PC-3 (cell line): ENCODE results near the gene ACTL10. TPM values are rescaled to one million over a fixed set of nuclear protein-coding genes. Genes with fewer than 3 reads are reported as not detected.

Experiments used
- ATAC-seq: fragments of 200-7000 bp; cut with Tn5 transposase; 2 replicates; pipeline ENCODE4 v1.9.1; 2020; ENCODE audit warnings: mild to moderate bottlenecking, moderate library complexity
- BruUV-seq: library from RNA; stranded (reverse); fragments of 400-500 nt; replicated peaks from 2 replicates; lab custom pipeline; 2021; lab: Mats Ljungman, UMichigan
- CTCF ChIA-PET: fragments of 300-600 bp; sonication (Branson Sonifier 250); formaldehyde crosslinking; loops from one replicate; lab custom pipeline; 2022; ENCODE audit warnings: antibody characterized with exemption; lab: Charles Lee
- POLR2A ChIA-PET: fragments of 300-600 bp; sonication (Branson Sonifier 250); formaldehyde crosslinking; loops from one replicate; lab custom pipeline; 2022; ENCODE audit warnings: antibody characterized with exemption; ENCODE audit not compliant: unreplicated experiment; lab: Charles Lee
- DNase-seq: peaks from one replicate; pipeline ENCODE4 v3.0.0-alpha.2; 2015
- H2AFZ ChIP-seq: fragments of 300-600 bp; sonication (generic); 2 replicates; pipeline ENCODE4 v1.6.0; 2016; ENCODE audit warnings: antibody characterized with exemption, low read length
- H3F3A ChIP-seq: fragments of 300-600 bp; sonication (generic); one replicate; pipeline ENCODE4 v1.6.0; 2017; ENCODE audit warnings: antibody characterized with exemption, low read length, control low read depth, mild to moderate bottlenecking; ENCODE audit not compliant: unreplicated experiment
- H3K27ac ChIP-seq: fragments of 300-600 bp; sonication (generic); 2 replicates; pipeline ENCODE4 v1.5.1; 2016; ENCODE audit warnings: mild to moderate bottlenecking, low read length
- H3K27me3 ChIP-seq: fragments of 300-600 bp; sonication (generic); 2 replicates; pipeline ENCODE4 v1.6.1; 2016; ENCODE audit warnings: low read length, mixed read lengths
- H3K36me3 ChIP-seq: fragments of 300-600 bp; sonication (generic); 2 replicates; pipeline ENCODE4 v1.6.1; 2016; ENCODE audit warnings: low read depth, mixed run types, low read length, mixed read lengths
- H3K4me1 ChIP-seq: fragments of 300-600 bp; sonication (generic); 2 replicates; pipeline ENCODE4 v1.5.1; 2016; ENCODE audit warnings: low read length; ENCODE audit not compliant: insufficient read depth
- H3K4me2 ChIP-seq: fragments of 300-600 bp; sonication (generic); 2 replicates; pipeline ENCODE4 v1.6.0; 2016; ENCODE audit warnings: low read length
- H3K4me3 ChIP-seq: fragments of 300-600 bp; sonication (generic); 2 replicates; pipeline ENCODE4 v1.5.1; 2016; ENCODE audit warnings: mild to moderate bottlenecking, low read length, mixed read lengths
- H3K79me2 ChIP-seq: fragments of 300-600 bp; sonication (generic); 2 replicates; pipeline ENCODE4 v1.6.1; 2017; ENCODE audit warnings: low read length, mixed read lengths
- H3K9ac ChIP-seq: fragments of 300-600 bp; sonication (generic); 2 replicates; pipeline ENCODE4 v1.6.0; 2016; ENCODE audit warnings: mild to moderate bottlenecking, low read length
- H3K9me2 ChIP-seq: fragments of 300-600 bp; sonication (generic); replicated peaks from 2 replicates; pipeline ENCODE4 v1.6.1; 2016; ENCODE audit warnings: mixed run types, low read length, mixed read lengths
- H3K9me3 ChIP-seq: fragments of 300-600 bp; sonication (generic); 2 replicates; pipeline ENCODE4 v1.6.1; 2016; ENCODE audit warnings: low read length, mixed read lengths
- H4K20me1 ChIP-seq: fragments of 300-600 bp; sonication (generic); 2 replicates; pipeline ENCODE4 v1.6.1; 2016; ENCODE audit warnings: low read length, mixed read lengths
- CTCF ChIP-seq: fragments of 300-600 bp; sonication (generic); conservative IDR thresholded peaks from 2 replicates; pipeline ENCODE4 v1.5.1; 2017; ENCODE audit warnings: antibody characterized with exemption, low read depth, mild to moderate bottlenecking, low read length
- EZH2 ChIP-seq: fragments of 300-600 bp; sonication (generic); IDR thresholded peaks from one replicate; pipeline ENCODE4 v1.6.1; 2017; ENCODE audit warnings: antibody characterized with exemption, mild to moderate bottlenecking, low read length; ENCODE audit not compliant: unreplicated experiment
- EZH2phosphoT487 ChIP-seq: fragments of 300-600 bp; sonication (generic); IDR thresholded peaks from 2 replicates; pipeline ENCODE4 v1.6.1; 2018; ENCODE audit warnings: mild to moderate bottlenecking, antibody characterized with exemption, low read length, borderline replicate concordance
- intact Hi-C: fragments of 100-400 bp; cut with micrococcal nuclease; formaldehyde crosslinking; loops from 2 replicates; pipeline ENCODE4 v1.9.0; 2023
- total RNA-seq: library from RNA; depleted of rRNA; stranded (reverse); fragments of >200 nt; gene quantifications from 2 replicates; pipeline ENCODE4 v1.2.3, GENCODE V29; 2014

ACTL10 gene
- total RNA-seq, 1 experiment from 2014 or later = 1.6 TPM

DNA sequence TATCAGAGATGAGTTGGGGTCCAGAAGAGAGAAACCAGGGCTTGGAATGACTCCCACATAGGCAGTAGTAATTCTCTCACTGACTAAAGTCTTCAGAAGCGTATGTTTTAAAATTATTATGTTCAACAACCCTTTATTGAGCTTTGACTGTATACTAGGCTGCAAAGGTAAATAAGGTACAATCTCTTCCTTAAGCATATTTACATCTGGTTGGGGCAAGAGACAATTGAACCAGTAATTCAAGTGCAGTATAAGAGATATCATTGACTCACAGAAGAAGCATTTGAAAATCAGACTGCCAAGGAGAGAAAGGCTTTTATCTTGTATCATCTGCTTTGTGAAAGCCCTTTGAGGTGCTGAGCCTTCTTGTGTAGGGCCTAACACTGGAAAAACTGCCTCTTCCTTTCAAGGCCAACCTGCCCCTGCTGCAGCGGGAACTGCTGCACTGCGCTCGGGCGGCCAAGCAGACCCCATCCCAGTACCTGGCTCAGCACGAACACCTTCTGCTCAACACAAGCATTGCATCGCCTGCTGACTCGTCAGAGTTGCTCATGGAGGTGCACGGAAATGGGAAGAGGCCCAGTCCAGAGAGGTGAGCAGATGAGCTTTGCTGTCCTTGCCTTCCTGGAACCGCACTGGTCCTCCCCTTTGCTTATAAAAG is 43.9 kb upstream of the ACTL10 start:
- ATAC-seq (no peak), DNase-seq (no peak)
- intact Hi-C loops = no loop called here
- Histone ChIP-seq H3K9me3 (no peaks in the 10 kb centered on the region), H3K4me2 (no peak overlapping the region), H3K9me2 (no peaks in the 10 kb centered on the region), H3K27me3 (no peaks in the 10 kb centered on the region), H3K79me2 (no peaks in the 10 kb centered on the region), H3K4me3 (no peak overlapping the region), H3F3A (no peaks in the 10 kb centered on the region), H3K9ac (no peak overlapping the region), H2AFZ (no peak overlapping the region), H3K36me3 (peaks cover 7% of the 10 kb centered on the region; the same call in 1 of the 2 replicates), H4K20me1 (no peaks in the 10 kb centered on the region), H3K27ac (no peak overlapping the region), H3K4me1 (no peaks in the 10 kb centered on the region)
- POLR2A ChIA-PET = interaction anchor here (0.6 kb wide), 1 partner anchor 96 kb away, joined by 4 read pairs; no protein-coding TSS in a partner anchor
- CTCF ChIA-PET = no interaction called here
- TF ChIP-seq CTCF = no peak
- no TSS peak for BruUV-seq

DNA sequence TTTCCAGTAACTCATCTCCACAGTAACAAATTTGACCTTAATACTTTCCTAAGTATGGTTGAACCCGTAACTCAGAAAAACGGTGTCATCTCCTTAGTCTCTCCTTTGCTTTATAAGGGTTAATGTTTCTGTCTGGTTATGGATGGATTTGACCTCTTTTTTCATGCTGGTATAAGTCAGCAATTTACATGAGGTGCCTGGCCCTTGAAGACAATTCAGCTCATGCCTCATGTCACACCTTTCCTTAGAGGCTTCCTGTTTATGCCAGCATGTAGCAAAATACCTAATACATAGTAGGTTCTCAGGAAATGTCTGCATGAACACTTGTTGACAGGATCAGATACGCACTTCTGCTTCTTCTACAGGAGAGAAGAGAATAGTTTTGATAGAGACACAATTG is 42.3 kb upstream of the ACTL10 start:
- ChIA-PET CTCF (no interaction called here), POLR2A (no interaction called here)
- TF ChIP-seq EZH2 (no peak), EZH2phosphoT487 (no peak), CTCF (no peak)
- H3K27me3 ChIP-seq = no peaks in the 10 kb centered on the region
- H2AFZ ChIP-seq = no peak overlapping the region
- no peaks in the 10 kb centered on the region for H3F3A ChIP-seq
- no peaks in the 10 kb centered on the region for H3K79me2 ChIP-seq
- BruUV-seq = TSS peak; percentile 5
- no peaks in the 10 kb centered on the region for H3K4me1 ChIP-seq
- H3K27ac ChIP-seq = no peak overlapping the region
- no peaks in the 10 kb centered on the region for H4K20me1 ChIP-seq
- peaks cover 6% of the 10 kb centered on the region; the same call in 1 of the 2 replicates for H3K36me3 ChIP-seq
- DNase-seq = no peak
- H3K4me2 ChIP-seq = no peak overlapping the region
- no peaks in the 10 kb centered on the region for H3K9me2 ChIP-seq
- no peak overlapping the region for H3K9ac ChIP-seq
- H3K4me3 ChIP-seq = no peak overlapping the region
- H3K9me3 ChIP-seq = no peaks in the 10 kb centered on the region
- no peak for ATAC-seq
- intact Hi-C loops = no loop called here

DNA sequence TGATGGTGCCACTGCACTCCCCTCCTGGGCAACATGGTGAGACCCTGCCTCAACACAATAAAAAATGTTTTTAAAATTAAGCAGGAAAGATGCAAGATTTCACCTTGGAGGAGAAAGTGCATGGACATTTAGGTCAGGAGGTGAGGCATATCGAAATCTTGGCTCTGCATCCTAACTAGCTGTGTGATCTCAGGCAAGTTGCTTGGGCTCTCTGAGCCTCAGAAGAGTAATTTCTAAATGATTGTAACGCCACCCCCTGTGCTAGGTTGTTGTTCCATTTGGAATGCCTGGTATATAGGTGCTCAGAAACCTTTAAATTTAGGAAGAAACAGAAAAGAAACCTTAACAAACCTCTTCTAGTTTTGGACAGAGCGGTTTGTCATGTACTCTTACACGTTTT is 40.6 kb upstream of the ACTL10 start:
- Histone ChIP-seq H3K9ac (no peak overlapping the region), H3K27ac (no peak overlapping the region), H3K27me3 (no peaks in the 10 kb centered on the region), H3K9me3 (no peaks in the 10 kb centered on the region), H3K79me2 (no peaks in the 10 kb centered on the region), H2AFZ (no peak overlapping the region), H3F3A (no peaks in the 10 kb centered on the region), H3K4me2 (no peak overlapping the region), H3K36me3 (peaks cover 6% of the 10 kb centered on the region; the same call in 1 of the 2 replicates), H3K4me1 (no peaks in the 10 kb centered on the region), H3K9me2 (no peaks in the 10 kb centered on the region), H3K4me3 (no peak overlapping the region), H4K20me1 (no peaks in the 10 kb centered on the region)
- no TSS peak for BruUV-seq
- intact Hi-C loops = no loop called here
- no peak for TF ChIP-seq EZH2phosphoT487
- no peak for TF ChIP-seq EZH2
- no peak for TF ChIP-seq CTCF
- POLR2A ChIA-PET = no interaction called here
- ATAC-seq (no peak), DNase-seq (no peak)
- CTCF ChIA-PET = no interaction called here
